Adipocyte (in vitro differentiated cells): ENCODE measurements around the gene FHOD3.
"Not testable (repeated sequence)": the region's sequence is repeated elsewhere in the genome, so short reads cannot be mapped to it uniquely, and the experiment has no call there.

Source experiments
- DNase-seq: peaks from one replicate; pipeline ENCODE4 v3.0.0-alpha.2; 2015; ENCODE audit warnings: low read depth
- H3K27me3 ChIP-seq: replicated peaks from 2 replicates; pipeline ENCODE4 v1.7.0; 2013; ENCODE audit warnings: mild to moderate bottlenecking, low read length, moderate library complexity; ENCODE audit not compliant: control insufficient read depth, insufficient read depth
- H3K36me3 ChIP-seq: 2 replicates; pipeline ENCODE4 v1.7.0; 2013; ENCODE audit warnings: low read length, mild to moderate bottlenecking, moderate library complexity; ENCODE audit not compliant: control insufficient read depth, insufficient read depth, severe bottlenecking
- H3K4me1 ChIP-seq: 2 replicates; pipeline ENCODE4 v1.7.0; 2013; ENCODE audit warnings: mild to moderate bottlenecking, low read length, moderate library complexity; ENCODE audit not compliant: control insufficient read depth, insufficient read depth
- H3K4me3 ChIP-seq: 2 replicates; pipeline ENCODE4 v1.7.0; 2013; ENCODE audit warnings: mild to moderate bottlenecking, low read length, moderate library complexity
- H3K9ac ChIP-seq: 2 replicates; pipeline ENCODE4 v1.7.0; 2013; ENCODE audit warnings: mild to moderate bottlenecking, low read length, moderate library complexity
- H3K9me3 ChIP-seq: 2 replicates; pipeline ENCODE4 v1.7.0; 2013; ENCODE audit warnings: mild to moderate bottlenecking, low read length, moderate library complexity; ENCODE audit not compliant: control insufficient read depth

The FHOD3 gene

GRCh38 chr18:36354989-36355388 lies 57.5 kb downstream of the FHOD3 start:
- H3K9me3 ChIP-seq = no peaks in the 10 kb centered on the region
- no peak overlapping the region for H3K9ac ChIP-seq
- DNase-seq = peak; percentile 72
- peaks cover 25% of the 10 kb centered on the region for H3K4me1 ChIP-seq
- peak overlapping the region; percentile 2 for H3K4me3 ChIP-seq
- H3K27me3 ChIP-seq = no peaks in the 10 kb centered on the region
- no peaks in the 10 kb centered on the region for H3K36me3 ChIP-seq

GRCh38 chr18:36355511-36355910 lies 58.0 kb downstream of the FHOD3 start:
- no peaks in the 10 kb centered on the region for H3K9me3 ChIP-seq
- peaks cover 21% of the 10 kb centered on the region for H3K4me1 ChIP-seq
- H3K27me3 ChIP-seq = no peaks in the 10 kb centered on the region
- DNase-seq = no peak
- H3K4me3 ChIP-seq = peak overlapping the region; percentile 2
- H3K36me3 ChIP-seq = no peaks in the 10 kb centered on the region
- H3K9ac ChIP-seq = no peak overlapping the region

- not testable (repeated sequence) for H3K36me3 ChIP-seq, DNase-seq, H3K4me3 ChIP-seq
Measured at GRCh38 chr18:36356741-36357140, 59.2 kb downstream of the FHOD3 start.

GRCh38 chr18:36358141-36358540 lies 60.6 kb downstream of the FHOD3 start:
- H3K4me1 ChIP-seq = peaks cover 12% of the 10 kb centered on the region
- no peak overlapping the region for H3K9ac ChIP-seq
- H3K36me3 ChIP-seq = no peaks in the 10 kb centered on the region
- peaks cover 3% of the 10 kb centered on the region for H3K9me3 ChIP-seq
- no peak overlapping the region for H3K4me3 ChIP-seq
- DNase-seq = no peak
- no peaks in the 10 kb centered on the region for H3K27me3 ChIP-seq

More at GRCh38 chr18:36356741-36357140, 59.2 kb downstream of the FHOD3 start:
- not testable (repeated sequence) for H3K9ac ChIP-seq, H3K9me3 ChIP-seq, H3K27me3 ChIP-seq
- peaks cover 21% of the 10 kb centered on the region for H3K4me1 ChIP-seq

- DNase-seq = no peak
- peaks cover 3% of the 10 kb centered on the region for H3K9me3 ChIP-seq
- no peaks in the 10 kb centered on the region for H3K36me3 ChIP-seq
- H3K27me3 ChIP-seq = no peaks in the 10 kb centered on the region
- H3K4me1 ChIP-seq = peaks cover 5% of the 10 kb centered on the region
- H3K9ac ChIP-seq = no peak overlapping the region
- H3K4me3 ChIP-seq = no peak overlapping the region
Measured at GRCh38 chr18:36360256-36360909, 62.9 kb downstream of the FHOD3 start.

GRCh38 chr18:36364911-36365624 lies 67.6 kb downstream of the FHOD3 start:
- H3K9ac ChIP-seq = no peak overlapping the region
- no peak for DNase-seq
- no peaks in the 10 kb centered on the region for H3K27me3 ChIP-seq
- peaks cover 4% of the 10 kb centered on the region for H3K4me1 ChIP-seq
- no peaks in the 10 kb centered on the region for H3K36me3 ChIP-seq
- H3K9me3 ChIP-seq = peaks cover 3% of the 10 kb centered on the region
- H3K4me3 ChIP-seq = no peak overlapping the region

- no peak for DNase-seq
- Histone ChIP-seq H3K9me3 (peaks cover 3% of the 10 kb centered on the region), H3K27me3 (no peaks in the 10 kb centered on the region)
Measured at GRCh38 chr18:36365836-36366775, 68.6 kb downstream of the FHOD3 start.

GRCh38 chr18:36366994-36367839 lies 69.7 kb downstream of the FHOD3 start:
- no peak for DNase-seq

More at GRCh38 chr18:36365836-36366775, 68.6 kb downstream of the FHOD3 start:
- peaks cover 4% of the 10 kb centered on the region for H3K4me1 ChIP-seq
- H3K36me3 ChIP-seq = no peaks in the 10 kb centered on the region
- H3K4me3 ChIP-seq = no peak overlapping the region
- no peak overlapping the region for H3K9ac ChIP-seq

GRCh38 chr18:36368889-36369288 lies 71.4 kb downstream of the FHOD3 start:
- Histone ChIP-seq H3K9me3 (no peaks in the 10 kb centered on the region), H3K36me3 (no peaks in the 10 kb centered on the region), H3K9ac (no peak overlapping the region), H3K4me1 (peaks cover 8% of the 10 kb centered on the region), H3K4me3 (no peak overlapping the region), H3K27me3 (no peaks in the 10 kb centered on the region)
- no peak for DNase-seq

More at GRCh38 chr18:36366994-36367839, 69.7 kb downstream of the FHOD3 start:
- H3K4me3 ChIP-seq = no peak overlapping the region
- H3K36me3 ChIP-seq = no peaks in the 10 kb centered on the region
- peaks cover 3% of the 10 kb centered on the region for H3K9me3 ChIP-seq
- H3K27me3 ChIP-seq = no peaks in the 10 kb centered on the region
- no peak overlapping the region for H3K9ac ChIP-seq
- H3K4me1 ChIP-seq = peaks cover 4% of the 10 kb centered on the region

- no peak for DNase-seq
- Histone ChIP-seq H3K36me3 (no peaks in the 10 kb centered on the region), H3K4me3 (no peak overlapping the region), H3K9ac (no peak overlapping the region), H3K4me1 (peaks cover 16% of the 10 kb centered on the region), H3K9me3 (no peaks in the 10 kb centered on the region), H3K27me3 (no peaks in the 10 kb centered on the region)
Measured at GRCh38 chr18:36372903-36373311, 75.4 kb downstream of the FHOD3 start.
